ENCODE data around the gene MBP.

DNA sequence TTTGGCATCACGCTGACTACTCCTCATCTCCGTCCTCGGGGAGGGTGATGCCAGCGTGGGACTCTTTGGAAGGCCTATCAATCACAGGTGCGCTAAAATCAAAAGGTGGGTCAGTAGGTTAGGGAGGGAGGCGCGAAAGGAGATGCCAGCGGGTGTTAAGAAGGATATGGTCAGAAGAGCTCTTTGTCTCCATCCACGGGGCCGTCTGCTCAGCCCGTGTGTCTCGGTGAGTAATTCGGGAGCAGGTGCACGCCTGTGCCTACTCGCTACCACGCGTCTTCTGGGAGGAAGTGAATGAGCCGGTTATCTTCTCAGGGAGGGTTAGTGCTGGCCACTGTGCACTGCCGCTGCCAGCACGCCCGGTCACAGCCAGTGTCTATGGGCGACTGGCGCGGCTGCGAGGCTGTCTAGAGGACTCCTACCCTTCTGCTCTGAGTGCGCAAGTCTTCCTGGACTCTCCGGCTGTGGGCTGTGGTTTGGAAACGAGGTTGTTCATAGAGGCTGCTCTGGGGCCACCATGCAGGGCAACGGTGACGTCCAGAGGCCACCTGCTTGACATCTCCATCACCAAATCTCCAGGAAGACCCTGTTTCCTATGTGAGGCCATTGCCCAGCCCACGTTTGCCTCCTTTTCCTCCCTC is 153.4 kb downstream of the MBP start:
- TF ChIP-seq, protein P1, sequence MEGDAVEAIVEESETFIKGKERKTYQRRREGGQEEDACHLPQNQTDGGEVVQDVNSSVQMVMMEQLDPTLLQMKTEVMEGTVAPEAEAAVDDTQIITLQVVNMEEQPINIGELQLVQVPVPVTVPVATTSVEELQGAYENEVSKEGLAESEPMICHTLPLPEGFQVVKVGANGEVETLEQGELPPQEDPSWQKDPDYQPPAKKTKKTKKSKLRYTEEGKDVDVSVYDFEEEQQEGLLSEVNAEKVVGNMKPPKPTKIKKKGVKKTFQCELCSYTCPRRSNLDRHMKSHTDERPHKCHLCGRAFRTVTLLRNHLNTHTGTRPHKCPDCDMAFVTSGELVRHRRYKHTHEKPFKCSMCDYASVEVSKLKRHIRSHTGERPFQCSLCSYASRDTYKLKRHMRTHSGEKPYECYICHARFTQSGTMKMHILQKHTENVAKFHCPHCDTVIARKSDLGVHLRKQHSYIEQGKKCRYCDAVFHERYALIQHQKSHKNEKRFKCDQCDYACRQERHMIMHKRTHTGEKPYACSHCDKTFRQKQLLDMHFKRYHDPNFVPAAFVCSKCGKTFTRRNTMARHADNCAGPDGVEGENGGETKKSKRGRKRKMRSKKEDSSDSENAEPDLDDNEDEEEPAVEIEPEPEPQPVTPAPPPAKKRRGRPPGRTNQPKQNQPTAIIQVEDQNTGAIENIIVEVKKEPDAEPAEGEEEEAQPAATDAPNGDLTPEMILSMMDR (IDR thresholded peaks at IDR 0.05) = no peak
- no peak for TF ChIP-seq EP300 (IDR thresholded peaks at IDR 0.05)
